ENCODE measurements around the gene PLK5.
"Not testable (repeated sequence)": the region's sequence is repeated elsewhere in the genome, so short reads cannot be mapped to it uniquely, and the experiment has no call there.

PLK5 gene

DNA sequence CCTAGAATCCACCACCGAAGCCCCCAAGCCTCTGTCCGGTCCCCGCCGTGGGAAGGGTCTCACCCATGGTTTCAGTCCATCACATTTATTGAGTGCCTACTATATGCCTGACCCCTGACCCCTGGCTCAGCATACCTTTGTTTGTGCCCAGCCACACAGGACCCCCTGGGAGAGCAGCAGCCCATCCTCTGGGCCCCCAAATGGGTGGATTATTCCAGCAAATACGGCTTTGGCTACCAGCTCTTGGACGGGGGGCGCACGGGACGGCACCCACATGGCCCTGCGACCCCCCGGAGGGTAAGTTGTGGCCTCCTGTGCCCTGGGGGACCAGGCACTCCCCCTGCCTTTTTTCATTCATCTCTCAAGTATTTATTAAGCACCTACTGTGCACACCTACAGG is 7.7 kb downstream of the PLK5 start:
- no peak for DNase-seq (ENCODE audit: insufficient read length)
- TF ChIP-seq TAF1 (IDR thresholded peaks at IDR 0.05; ENCODE audit: borderline replicate concordance, low read depth, low read length) (no peak), POLR2A (IDR thresholded peaks at IDR 0.05; ENCODE audit: low read depth, low read length) (no peak), POLR2AphosphoS5 (IDR thresholded peaks at IDR 0.05; ENCODE audit: low read depth, low read length) (no peak)
- FAIRE-seq: no peak

GRCh38 chr19:1532003-1532402 is 8.1 kb downstream of the PLK5 start:
- FAIRE-seq: no peak

DNA sequence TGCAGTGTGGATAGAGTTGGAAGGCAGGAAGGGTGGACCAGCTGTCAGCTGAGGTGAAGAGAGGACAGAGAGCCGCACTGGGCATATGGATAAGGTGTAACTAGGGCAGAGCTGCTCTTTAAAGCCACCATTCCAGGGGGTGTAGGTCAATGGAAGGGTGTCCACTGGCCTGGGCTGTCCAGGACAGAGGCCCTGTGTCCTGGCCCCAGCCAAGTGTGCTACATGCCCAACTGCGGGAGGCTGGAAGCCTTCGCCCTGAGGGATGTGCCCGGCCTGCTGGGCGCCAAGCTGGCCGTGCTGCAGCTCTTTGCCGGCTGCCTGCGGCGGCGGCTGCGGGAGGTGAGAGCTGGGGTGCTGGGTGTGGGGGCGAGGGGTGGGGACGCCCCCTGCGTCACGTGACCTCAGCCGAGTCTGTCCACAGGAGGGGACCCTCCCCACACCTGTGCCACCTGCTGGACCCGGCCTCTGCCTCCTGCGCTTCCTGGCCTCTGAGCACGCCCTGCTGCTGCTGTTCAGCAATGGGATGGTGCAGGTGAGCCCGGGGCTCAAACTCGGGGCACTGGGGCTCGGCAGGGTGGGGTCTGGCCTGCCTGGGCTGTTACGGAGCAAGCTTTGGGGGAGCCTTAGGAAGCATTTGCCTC is 9.8 kb downstream of the PLK5 start:
- no peak for FAIRE-seq
- TF ChIP-seq POLR2AphosphoS5 (IDR thresholded peaks at IDR 0.05; ENCODE audit: low read depth, low read length) (no peak), POLR2A (IDR thresholded peaks at IDR 0.05; ENCODE audit: low read depth, low read length) (no peak), TAF1 (IDR thresholded peaks at IDR 0.05; ENCODE audit: borderline replicate concordance, low read depth, low read length) (no peak)
- no peak for DNase-seq (ENCODE audit: insufficient read length)

More at GRCh38 chr19:1532003-1532402, 8.1 kb downstream of the PLK5 start:
- TF ChIP-seq POLR2A (IDR thresholded peaks at IDR 0.05; ENCODE audit: low read depth, low read length) (no peak), TAF1 (IDR thresholded peaks at IDR 0.05; ENCODE audit: borderline replicate concordance, low read depth, low read length) (no peak), POLR2AphosphoS5 (IDR thresholded peaks at IDR 0.05; ENCODE audit: low read depth, low read length) (no peak)
- DNase-seq (ENCODE audit: insufficient read length): no peak

GRCh38 chr19:1534972-1535371 is 11.1 kb downstream of the PLK5 start:
- DNase-seq (ENCODE audit: insufficient read length) (no peak), FAIRE-seq (no peak)
- TF ChIP-seq TAF1 (IDR thresholded peaks at IDR 0.05; ENCODE audit: borderline replicate concordance, low read depth, low read length) (no peak), POLR2AphosphoS5 (IDR thresholded peaks at IDR 0.05; ENCODE audit: low read depth, low read length) (no peak), POLR2A (IDR thresholded peaks at IDR 0.05; ENCODE audit: low read depth, low read length) (no peak)

- not testable (repeated sequence) for DNase-seq (ENCODE audit: insufficient read length); FAIRE-seq
Measured at GRCh38 chr19:1535699-1536098, 11.8 kb downstream of the PLK5 start.

DNA sequence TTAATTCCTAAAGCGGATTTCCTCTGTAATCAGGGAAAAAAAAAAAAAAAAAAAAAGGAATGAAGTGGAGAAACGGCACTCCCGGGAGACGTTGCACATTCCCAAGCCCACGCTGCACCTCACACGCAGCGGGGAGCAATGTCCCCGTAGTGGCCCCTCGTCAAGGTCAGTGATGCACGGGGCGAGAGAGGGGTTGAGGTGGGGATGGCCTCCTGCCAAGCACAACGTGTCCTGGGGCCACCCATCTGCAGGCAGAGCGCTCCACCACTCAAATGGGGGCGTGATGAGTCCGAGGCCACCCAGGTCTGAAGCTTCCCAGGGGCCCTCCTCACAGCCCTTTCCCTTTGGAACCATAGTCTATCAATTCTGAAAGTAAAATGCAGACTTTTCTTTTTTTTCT is 15.1 kb downstream of the PLK5 start:
- no peak for FAIRE-seq
- TF ChIP-seq POLR2AphosphoS5 (IDR thresholded peaks at IDR 0.05; ENCODE audit: low read depth, low read length): no peak

GRCh38 chr19:1539749-1540148 is 15.9 kb downstream of the PLK5 start:
- FAIRE-seq; DNase-seq (ENCODE audit: insufficient read length): not testable (repeated sequence)

More for the DNA sequence above, 15.1 kb downstream of the PLK5 start:
- no peak for DNase-seq (ENCODE audit: insufficient read length)

GRCh38 chr19:1540365-1540925 is 16.6 kb downstream of the PLK5 start:
- DNase-seq (ENCODE audit: insufficient read length) (no peak), FAIRE-seq (no peak)
- TF ChIP-seq POLR2A (IDR thresholded peaks at IDR 0.05; ENCODE audit: low read depth, low read length) (no peak), POLR2AphosphoS5 (IDR thresholded peaks at IDR 0.05; ENCODE audit: low read depth, low read length) (no peak), TAF1 (IDR thresholded peaks at IDR 0.05; ENCODE audit: borderline replicate concordance, low read depth, low read length) (no peak)

DNA sequence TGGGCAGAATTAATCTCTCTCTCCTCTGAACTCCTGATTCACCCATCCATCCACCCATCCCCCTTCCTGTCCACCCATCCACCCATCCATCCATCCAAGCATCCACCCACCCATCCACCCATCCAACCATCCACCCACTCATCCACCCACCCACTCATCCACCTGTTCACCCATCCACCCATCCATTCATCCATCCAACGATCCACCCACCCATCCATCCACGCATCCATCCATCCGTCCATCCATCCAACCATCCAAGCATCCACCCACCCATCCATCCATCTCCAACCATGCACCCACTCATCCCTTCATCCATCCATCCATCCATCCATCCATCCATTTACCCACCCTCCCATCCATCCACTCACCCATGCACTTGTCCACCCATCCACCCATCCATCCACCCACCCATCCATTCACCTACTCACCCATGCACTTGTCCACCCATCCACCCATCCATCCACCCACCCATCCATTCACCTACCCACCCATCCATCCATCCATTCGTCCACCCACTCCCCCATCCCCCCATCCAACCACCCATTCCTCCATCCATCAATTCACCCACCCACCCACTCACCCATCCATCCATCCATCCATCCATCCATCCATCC is 25.6 kb downstream of the PLK5 start:
- no peak for FAIRE-seq
- no peak for DNase-seq (ENCODE audit: insufficient read length)
- TF ChIP-seq TAF1 (IDR thresholded peaks at IDR 0.05; ENCODE audit: borderline replicate concordance, low read depth, low read length) (no peak), POLR2AphosphoS5 (IDR thresholded peaks at IDR 0.05; ENCODE audit: low read depth, low read length) (no peak), POLR2A (IDR thresholded peaks at IDR 0.05; ENCODE audit: low read depth, low read length) (no peak)

- TF ChIP-seq POLR2A (IDR thresholded peaks at IDR 0.05; ENCODE audit: low read depth, low read length): no peak
- TF ChIP-seq POLR2AphosphoS5 (IDR thresholded peaks at IDR 0.05; ENCODE audit: low read depth, low read length): no peak
- no peak for TF ChIP-seq TAF1 (IDR thresholded peaks at IDR 0.05; ENCODE audit: borderline replicate concordance, low read depth, low read length)
- no peak for DNase-seq (ENCODE audit: insufficient read length)
- FAIRE-seq: no peak
Measured at GRCh38 chr19:1551068-1552040, 27.5 kb downstream of the PLK5 start.

- no peak for DNase-seq (ENCODE audit: insufficient read length)
- TF ChIP-seq TAF1 (IDR thresholded peaks at IDR 0.05; ENCODE audit: borderline replicate concordance, low read depth, low read length) (no peak), POLR2AphosphoS5 (IDR thresholded peaks at IDR 0.05; ENCODE audit: low read depth, low read length) (no peak), POLR2A (IDR thresholded peaks at IDR 0.05; ENCODE audit: low read depth, low read length) (no peak)
- FAIRE-seq: no peak
Measured at GRCh38 chr19:1553415-1553814, 29.5 kb downstream of the PLK5 start.

GRCh38 chr19:1554968-1555367 is 31.1 kb downstream of the PLK5 start:
- TF ChIP-seq POLR2A (IDR thresholded peaks at IDR 0.05; ENCODE audit: low read depth, low read length) (no peak), TAF1 (IDR thresholded peaks at IDR 0.05; ENCODE audit: borderline replicate concordance, low read depth, low read length) (no peak), POLR2AphosphoS5 (IDR thresholded peaks at IDR 0.05; ENCODE audit: low read depth, low read length) (no peak)
- FAIRE-seq (no peak), DNase-seq (ENCODE audit: insufficient read length) (no peak)
